Esophagus squamous epithelium (tissue), 5 donors: ENCODE data around the gene RNF8. TPM values are rescaled to one million over a fixed set of nuclear protein-coding genes. Genes with fewer than 3 reads are reported as not detected.
"Not testable (repeated sequence)": the region's sequence is repeated elsewhere in the genome, so short reads cannot be mapped to it uniquely, and the experiment has no call there.

ENCODE experiments used
- DNase-seq: peaks from one replicate; lab custom pipeline; 2025; lab: John Stamatoyannopoulos, UW
- H3K27ac ChIP-seq, 4 donors: fragments of 200-600 bp; sonication (generic); one replicate each; pipeline ENCODE4 v1.5.1; 2016 to 2019; ENCODE audit warnings: mild to moderate bottlenecking in 1 of 4
- H3K27me3 ChIP-seq, 4 donors: fragments of 200-600 bp; sonication (generic); 1 replicate in 3 of 4; 2 replicates in 1 of 4; pipeline versions ENCODE4 v1.5.1 to v1.6.0; 2017 to 2021; ENCODE audit warnings: antibody characterized with exemption in 1 of 4
- H3K36me3 ChIP-seq, 3 donors: fragments of 200-600 bp; sonication (generic); one replicate each; pipeline ENCODE4 v1.5.1; 2016 to 2019
- H3K4me1 ChIP-seq, 3 donors: fragments of 200-600 bp; sonication (generic); one replicate each; pipeline ENCODE4 v1.5.1; 2017 to 2019
- H3K4me3 ChIP-seq, 4 donors: fragments of 200-600 bp; sonication (generic); 1 replicate in 3 of 4; 2 replicates in 1 of 4; pipeline ENCODE4 v1.5.1; 2016 to 2019; ENCODE audit warnings: mild to moderate bottlenecking in 2 of 4, moderate library complexity in 1 of 4
- H3K9me3 ChIP-seq, 3 donors: fragments of 200-600 bp; sonication (generic); one replicate each; pipeline ENCODE4 v1.5.1; 2016 to 2019
- POLR2A ChIP-seq, 4 donors: fragments of 450-650 bp; IDR thresholded peaks; one replicate each; pipeline ENCODE4 v1.6.1; 2017; ENCODE audit warnings: antibody characterized with exemption in 4 of 4, mild to moderate bottlenecking in 4 of 4, moderate library complexity in 3 of 4
- WGBS, 2 donors: methylation state at CpG; one replicate each; pipeline ENCODE4 v1.1.5; 2018; 5-methylcytosine and 5-hydroxymethylcytosine counted together
- intact Hi-C: fragments of 100-400 bp; cut with DNase I; formaldehyde crosslinking; loops from one replicate; pipeline ENCODE4 v1.15.0; 2022
- total RNA-seq, 4 donors: library from RNA; depleted of rRNA; stranded (reverse); fragments of >200 nt; gene quantifications; one replicate each; pipeline ENCODE4 v1.1.0, GENCODE V29; 2016
- TF ChIP-seq, protein P1 (sequence below), 6 experiments: fragments of 450-650 bp in 4 of 6; fragments of 200-600 bp in 2 of 6; sonication (generic) in 2 of 6; IDR thresholded peaks; one replicate each; pipeline ENCODE4 v1.5.1; 2016 to 2019; ENCODE audit warnings: antibody characterized with exemption in 6 of 6, mild to moderate bottlenecking in 4 of 6, moderate library complexity in 4 of 6
- donor health status: DM: yes; HTN: yes; CAD: no.

The RNF8 gene
- total RNA-seq, 4 donors from 2014 or later: 17.2 to 24.0 (median 19.7) TPM

DNA sequence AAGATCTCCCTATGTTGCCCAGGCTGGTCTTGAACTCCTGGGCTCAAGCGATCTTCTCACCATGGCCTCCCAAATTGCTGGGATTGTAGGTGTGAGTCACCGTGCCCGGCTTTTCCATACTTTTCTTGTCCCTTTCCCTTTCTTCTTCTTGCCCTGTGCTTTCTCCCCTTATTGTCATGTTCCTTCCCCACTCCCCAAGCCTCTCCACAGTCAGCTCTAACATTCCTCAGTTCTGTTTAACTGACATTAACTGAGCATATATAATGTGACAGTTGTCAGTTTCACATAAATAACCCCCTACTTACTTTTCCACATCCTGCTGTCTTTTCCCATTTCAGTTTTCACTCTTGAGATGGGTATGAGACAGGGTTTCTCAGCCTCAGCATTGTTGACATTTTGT lies 9.5 kb upstream of the RNF8 start:
- peaks cover 0 to 3% (median 0%) of the 10 kb centered on the region in 4 donors for H3K27me3 ChIP-seq
- H3K27ac ChIP-seq: no peak overlapping the region
- WGBS, 2 donors: 77 to 84% methylated on average over 3 of the region's 3 CpGs
- DNase-seq: no peak
- intact Hi-C loops: no loop called here
- no peak overlapping the region for H3K4me3 ChIP-seq
- H3K36me3 ChIP-seq: no peaks in the 10 kb centered on the region
- peaks cover 0 to 7% (median 0%) of the 10 kb centered on the region in 3 donors for H3K4me1 ChIP-seq
- no peaks in the 10 kb centered on the region for H3K9me3 ChIP-seq
- no peak for TF ChIP-seq POLR2A (IDR thresholded peaks at IDR 0.05)
- TF ChIP-seq, protein P1, sequence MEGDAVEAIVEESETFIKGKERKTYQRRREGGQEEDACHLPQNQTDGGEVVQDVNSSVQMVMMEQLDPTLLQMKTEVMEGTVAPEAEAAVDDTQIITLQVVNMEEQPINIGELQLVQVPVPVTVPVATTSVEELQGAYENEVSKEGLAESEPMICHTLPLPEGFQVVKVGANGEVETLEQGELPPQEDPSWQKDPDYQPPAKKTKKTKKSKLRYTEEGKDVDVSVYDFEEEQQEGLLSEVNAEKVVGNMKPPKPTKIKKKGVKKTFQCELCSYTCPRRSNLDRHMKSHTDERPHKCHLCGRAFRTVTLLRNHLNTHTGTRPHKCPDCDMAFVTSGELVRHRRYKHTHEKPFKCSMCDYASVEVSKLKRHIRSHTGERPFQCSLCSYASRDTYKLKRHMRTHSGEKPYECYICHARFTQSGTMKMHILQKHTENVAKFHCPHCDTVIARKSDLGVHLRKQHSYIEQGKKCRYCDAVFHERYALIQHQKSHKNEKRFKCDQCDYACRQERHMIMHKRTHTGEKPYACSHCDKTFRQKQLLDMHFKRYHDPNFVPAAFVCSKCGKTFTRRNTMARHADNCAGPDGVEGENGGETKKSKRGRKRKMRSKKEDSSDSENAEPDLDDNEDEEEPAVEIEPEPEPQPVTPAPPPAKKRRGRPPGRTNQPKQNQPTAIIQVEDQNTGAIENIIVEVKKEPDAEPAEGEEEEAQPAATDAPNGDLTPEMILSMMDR (IDR thresholded peaks at IDR 0.05): no peak

DNA sequence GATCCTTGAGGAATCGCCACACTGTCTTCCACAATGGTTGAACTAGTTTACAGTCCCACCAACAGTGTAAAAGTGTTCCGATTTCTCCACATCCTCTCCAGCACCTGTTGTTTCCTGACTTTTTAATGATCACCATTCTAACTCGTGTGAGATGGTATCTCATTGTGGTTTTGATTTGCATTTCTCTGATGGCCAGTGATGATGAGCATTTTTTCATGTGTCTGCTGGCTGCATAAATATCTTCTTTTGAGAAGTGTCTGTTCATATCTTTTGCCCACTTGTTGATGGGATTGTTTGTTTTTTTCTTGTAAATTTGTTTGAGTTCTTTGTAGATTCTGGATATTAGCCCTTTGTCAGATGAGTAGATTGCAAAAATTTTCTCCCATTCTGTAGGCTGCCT lies 8.0 kb upstream of the RNF8 start:
- H3K27ac ChIP-seq, DNase-seq, H3K4me1 ChIP-seq, H3K9me3 ChIP-seq, H3K4me3 ChIP-seq, H3K27me3 ChIP-seq, intact Hi-C loops, H3K36me3 ChIP-seq: not testable (repeated sequence)
- WGBS, 2 donors: 81 to 86% methylated on average over 3 of the region's 3 CpGs

DNA sequence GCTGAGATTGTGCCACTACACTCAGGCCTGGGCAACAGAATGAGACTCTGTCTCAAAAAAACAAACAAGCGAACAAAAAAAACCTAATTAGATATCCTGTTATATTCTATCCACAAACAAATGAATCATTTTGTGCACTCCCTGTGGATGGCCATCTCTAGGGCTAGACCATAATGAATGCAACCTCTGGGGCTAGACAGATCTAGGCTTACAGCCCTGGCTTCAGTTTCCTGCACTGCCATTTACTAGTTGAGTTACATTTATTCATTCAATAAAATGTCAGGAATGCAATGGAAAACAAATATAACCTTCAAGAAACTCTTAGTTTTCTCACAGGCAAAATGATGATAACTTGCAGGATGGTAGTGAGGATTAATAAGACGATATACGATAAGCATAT lies 6.6 kb upstream of the RNF8 start:
- no peak overlapping the region for H3K4me3 ChIP-seq
- no peaks in the 10 kb centered on the region for H3K36me3 ChIP-seq
- no peaks in the 10 kb centered on the region for H3K9me3 ChIP-seq
- peaks cover 0 to 3% (median 0%) of the 10 kb centered on the region in 4 donors for H3K27me3 ChIP-seq
- TF ChIP-seq, protein P1 (IDR thresholded peaks at IDR 0.05): no peak
- no peak for TF ChIP-seq POLR2A (IDR thresholded peaks at IDR 0.05)
- intact Hi-C loops: no loop called here
- DNase-seq: no peak
- WGBS, 2 donors: 87 to 95% methylated on average over 3 of the region's 3 CpGs
- H3K4me1 ChIP-seq: peaks cover 0 to 7% (median 0%) of the 10 kb centered on the region in 3 donors
- H3K27ac ChIP-seq: no peak overlapping the region

DNA sequence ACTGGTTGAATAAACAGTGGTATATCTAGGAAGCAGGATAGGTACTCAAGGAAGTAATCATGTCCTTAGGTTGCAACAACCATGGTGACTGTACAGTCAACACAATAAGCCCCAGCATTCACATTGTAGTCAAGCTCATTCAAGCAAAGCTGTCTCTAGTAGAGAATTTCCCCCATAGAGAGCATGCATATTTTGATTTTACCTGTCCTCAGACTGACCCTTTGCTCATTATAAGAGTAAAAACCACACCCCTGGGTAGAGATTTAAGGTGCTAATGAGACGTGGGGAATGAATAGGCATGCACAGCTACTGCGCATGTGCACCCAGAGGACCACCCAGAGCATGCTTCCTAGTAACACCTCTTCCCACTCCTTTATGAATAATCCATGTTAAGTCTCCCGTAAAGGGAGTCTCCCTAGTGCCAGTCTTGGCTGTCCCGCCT lies 6.1 kb upstream of the RNF8 start:
- TF ChIP-seq, protein P1 (IDR thresholded peaks at IDR 0.05): no peak
- no peak for TF ChIP-seq POLR2A (IDR thresholded peaks at IDR 0.05)
- Histone ChIP-seq H3K36me3 (no peaks in the 10 kb centered on the region), H3K27ac (peak overlapping the region in 1 of 4 donors; percentile 25)

DNA sequence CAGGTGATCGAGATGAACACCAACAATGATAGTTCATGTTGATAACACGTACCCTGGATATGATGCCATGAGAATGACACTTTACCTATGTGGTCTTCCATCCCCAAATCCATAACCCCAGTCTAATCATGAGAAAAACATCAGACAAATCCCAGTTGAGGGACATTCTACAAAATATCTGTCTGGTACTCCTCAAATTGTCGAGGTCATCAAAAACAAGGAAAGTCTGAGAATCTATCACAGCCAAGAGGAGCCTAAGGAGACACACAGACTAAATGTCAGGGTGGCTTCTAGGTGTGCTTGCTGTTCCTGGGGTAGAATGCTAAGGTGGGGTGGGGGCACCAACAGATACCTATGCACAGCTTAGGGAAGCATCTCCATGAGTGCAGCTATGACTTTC lies 2.8 kb upstream of the RNF8 start:
- DNase-seq: no peak
- intact Hi-C loops: no loop called here

More for the DNA sequence above, 6.1 kb upstream of the RNF8 start:
- Histone ChIP-seq H3K9me3 (no peaks in the 10 kb centered on the region), H3K27me3 (peaks cover 0 to 3% (median 0%) of the 10 kb centered on the region in 4 donors), H3K4me1 (peaks cover 0 to 7% (median 0%) of the 10 kb centered on the region in 3 donors), H3K4me3 (no peak overlapping the region)
- 38 to 56% methylated on average over 4 of the region's 4 CpGs for WGBS, 2 donors
- no peak for DNase-seq
- intact Hi-C loops: no loop called here

More for the DNA sequence above, 2.8 kb upstream of the RNF8 start:
- TF ChIP-seq POLR2A (IDR thresholded peaks at IDR 0.05): no peak
- TF ChIP-seq, protein P1 (IDR thresholded peaks at IDR 0.05): no peak
- Histone ChIP-seq H3K4me3 (no peak overlapping the region), H3K27me3 (peaks cover 0 to 3% (median 0%) of the 10 kb centered on the region in 4 donors), H3K9me3 (no peaks in the 10 kb centered on the region), H3K4me1 (peaks cover 3 to 30% (median 8%) of the 10 kb centered on the region in 3 donors), H3K27ac (no peak overlapping the region), H3K36me3 (no peaks in the 10 kb centered on the region)
- WGBS, 2 donors: 95 to 96% methylated on average over 3 of the region's 3 CpGs
